ENCODE measurements around the gene ENTPD2. TPM values are rescaled to one million over a fixed set of nuclear protein-coding genes. Genes with fewer than 3 reads are reported as not detected.

The ENTPD2 gene
- total RNA-seq, 4 donors from 2014 or later: 0.22 to 0.49 TPM; not detected in 2

- intact Hi-C loops (cut with DNase I): no loop called here
- H3K4me1 ChIP-seq: peaks cover 6 to 14% of the 10 kb centered on the region in 2 donors
- H3K27me3 ChIP-seq: no peaks in the 10 kb centered on the region
- H3K27ac ChIP-seq: peak overlapping the region; percentile 56 to 83 (median 73)
- TF ChIP-seq CTCF (IDR thresholded peaks at IDR 0.05): peak in 1 of 6 experiments; percentile 12
- no peak for TF ChIP-seq POLR2A (IDR thresholded peaks at IDR 0.05)
- H3K36me3 ChIP-seq: no peaks in the 10 kb centered on the region
- H3K4me3 ChIP-seq (replicated peaks in 1 of 3): peak overlapping the region in 1 of 3 donors; percentile 19
- 13 to 29% methylated on average over 3 to 6 of the region's 6 CpGs for WGBS, 2 donors
- DNase-seq: no peak
- H3K9me3 ChIP-seq: no peaks in the 10 kb centered on the region
Measured at GRCh38 chr9:137070906-137071275, 17.0 kb upstream of the ENTPD2 start.

- Histone ChIP-seq H3K27me3 (no peaks in the 10 kb centered on the region), H3K9me3 (no peaks in the 10 kb centered on the region), H3K4me1 (peaks cover 6 to 14% of the 10 kb centered on the region in 2 donors), H3K4me3 (replicated peaks in 1 of 3) (peak within 1 kb of the TSS in 2 of 3 donors; percentile 37 to 44), H3K27ac (peak within 1 kb of the TSS; percentile 56 to 83 (median 73)), H3K36me3 (no peaks in the 10 kb centered on the region)
- 1% methylated on average over 28 to 34 of the region's 74 CpGs for WGBS, 2 donors
- DNase-seq: peak; percentile 93 to 95
- TF ChIP-seq POLR2A (IDR thresholded peaks at IDR 0.05) (peak in 1 of 2 donors; percentile 21), CTCF (IDR thresholded peaks at IDR 0.05) (peak in 1 of 6 experiments; percentile 11)
- intact Hi-C loops (cut with DNase I): no loop called here
Measured at GRCh38 chr9:137070201-137070905, 16.5 kb upstream of the ENTPD2 start, which contains the start of gene SAPCD2. Gene SAPCD2 (minus strand): TSS chr9:137070557. CDS start chr9:137070460, 97 bp downstream.

- Histone ChIP-seq H3K36me3 (no peaks in the 10 kb centered on the region), H3K9me3 (no peaks in the 10 kb centered on the region), H3K4me3 (replicated peaks in 1 of 3) (no peak overlapping the region), H3K4me1 (peaks cover 6 to 14% of the 10 kb centered on the region in 2 donors), H3K27me3 (no peaks in the 10 kb centered on the region), H3K27ac (no peak overlapping the region)
- TF ChIP-seq POLR2A (IDR thresholded peaks at IDR 0.05) (no peak), CTCF (IDR thresholded peaks at IDR 0.05) (no peak)
- no peak for DNase-seq
- intact Hi-C loops (cut with DNase I): loop anchor here (5.0 kb wide), 1 partner anchor 282 kb away; no protein-coding TSS in a partner anchor
- WGBS, 2 donors: 13 to 71% methylated on average over 1 to 3 of the region's 52 CpGs
Measured at GRCh38 chr9:137069508-137070091, 15.7 kb upstream of the ENTPD2 start.

GRCh38 chr9:137068539-137069507 is 15.0 kb upstream of the ENTPD2 start:
- TF ChIP-seq CTCF (IDR thresholded peaks at IDR 0.05) (no peak), POLR2A (IDR thresholded peaks at IDR 0.05) (no peak)
- intact Hi-C loops (cut with DNase I): loop anchor here (5.0 kb wide), 1 partner anchor 282 kb away; no protein-coding TSS in a partner anchor
- 98 to 100% methylated on average over 4 to 8 of the region's 17 CpGs for WGBS, 2 donors
- DNase-seq: no peak
- Histone ChIP-seq H3K36me3 (no peaks in the 10 kb centered on the region), H3K9me3 (no peaks in the 10 kb centered on the region), H3K27ac (no peak overlapping the region), H3K4me3 (replicated peaks in 1 of 3) (no peak overlapping the region), H3K4me1 (peaks cover 6 to 14% of the 10 kb centered on the region in 2 donors), H3K27me3 (no peaks in the 10 kb centered on the region)
